ENCODE data around the gene HMOX1.

The HMOX1 gene

DNA sequence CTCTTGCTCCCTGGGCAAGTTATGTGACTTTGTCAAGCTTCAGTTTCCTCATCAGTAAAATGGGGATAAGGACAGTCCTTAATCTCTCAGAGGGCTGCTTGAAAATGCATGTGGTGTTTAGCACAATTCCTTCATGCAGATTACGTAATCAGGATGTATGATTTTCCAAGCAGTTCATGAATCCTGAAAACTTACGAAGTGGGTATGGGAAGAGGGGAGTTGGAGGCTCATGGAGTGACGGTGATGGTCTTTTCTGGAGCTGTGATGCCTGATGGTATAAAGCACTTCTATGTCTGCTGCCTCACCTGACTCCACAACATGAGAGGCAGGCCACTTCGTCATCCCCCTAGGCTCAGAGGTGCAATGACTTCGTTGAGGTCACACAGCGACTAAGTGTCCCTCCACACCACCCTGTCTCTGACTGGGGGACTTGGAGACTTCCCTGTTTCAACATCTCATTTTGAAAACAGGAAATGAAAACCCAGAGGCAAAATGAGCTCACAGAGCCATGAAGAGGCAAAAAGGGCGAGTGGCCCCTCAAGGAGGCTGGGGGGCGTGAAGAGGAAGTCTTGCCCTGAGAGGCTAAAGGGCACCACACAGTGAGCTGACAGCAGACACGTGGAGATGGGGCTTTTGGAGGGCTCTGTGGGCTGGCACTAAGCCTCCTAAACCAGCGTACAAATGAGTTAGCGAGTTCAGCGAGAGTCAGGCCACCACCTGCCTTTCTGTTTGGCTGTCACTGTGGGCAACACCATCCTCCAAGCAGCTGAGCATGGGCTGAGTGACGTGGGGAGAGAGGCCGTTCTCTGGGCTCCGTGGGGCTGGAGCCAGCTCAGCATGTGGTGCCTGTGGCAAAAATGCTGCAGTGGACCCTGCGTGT lies 29.1 kb downstream of the HMOX1 start:
- DNase-seq, result no peak

DNA sequence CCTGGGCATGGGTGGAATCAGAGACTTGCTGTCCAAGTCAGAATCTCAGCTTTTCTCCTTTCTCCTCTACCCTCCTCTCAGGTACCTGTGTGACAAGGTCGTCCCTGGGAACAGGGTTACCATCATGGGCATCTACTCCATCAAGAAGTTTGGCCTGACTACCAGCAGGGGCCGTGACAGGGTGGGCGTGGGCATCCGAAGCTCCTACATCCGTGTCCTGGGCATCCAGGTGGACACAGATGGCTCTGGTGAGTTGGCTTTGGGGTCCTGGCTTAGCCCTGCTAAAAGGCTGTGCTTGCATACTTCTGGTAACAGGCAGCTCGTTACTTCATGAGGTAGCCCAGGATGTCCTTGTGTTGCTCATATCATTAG lies 29.8 kb downstream of the HMOX1 start:
- no peak for DNase-seq

DNA sequence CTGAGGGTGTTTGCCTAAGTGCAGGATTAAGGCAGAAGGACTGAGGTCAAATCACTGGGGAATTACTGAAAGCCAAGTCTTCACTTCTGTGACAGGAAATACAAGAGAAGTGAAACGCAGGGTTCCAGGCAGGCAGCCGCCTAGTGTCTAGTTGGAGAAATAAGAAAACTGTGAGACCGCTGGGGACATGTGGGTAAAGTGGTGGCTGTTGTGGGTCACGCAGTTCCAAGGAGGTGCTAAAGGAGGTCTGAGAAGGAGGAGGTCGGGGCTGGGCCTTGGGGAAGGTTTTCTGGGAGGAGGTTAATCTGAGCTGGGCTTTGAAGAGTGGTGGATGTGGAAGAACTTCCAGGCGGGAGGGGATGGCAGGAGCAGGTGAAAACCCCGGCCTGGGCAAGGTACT lies 30.2 kb downstream of the HMOX1 start:
- no peak for DNase-seq

DNA sequence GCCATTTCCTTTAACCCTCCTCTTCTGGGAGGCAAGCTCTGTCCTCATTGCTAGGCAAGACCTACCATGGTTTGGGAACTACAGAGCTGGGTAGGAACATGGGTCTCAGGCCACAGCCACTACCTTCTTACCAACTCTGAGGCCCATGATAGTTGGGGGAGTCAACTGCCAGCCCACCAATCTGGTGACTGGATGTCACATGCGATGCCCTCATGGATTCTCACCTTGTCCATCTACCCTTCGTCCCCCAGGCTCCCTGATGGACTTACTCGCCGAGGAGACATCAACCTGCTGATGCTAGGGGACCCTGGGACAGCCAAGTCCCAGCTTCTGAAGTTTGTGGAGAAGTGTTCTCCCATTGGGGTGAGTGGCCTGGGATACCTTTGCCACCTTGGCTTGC lies 32.7 kb downstream of the HMOX1 start:
- DNase-seq, result no peak

DNA sequence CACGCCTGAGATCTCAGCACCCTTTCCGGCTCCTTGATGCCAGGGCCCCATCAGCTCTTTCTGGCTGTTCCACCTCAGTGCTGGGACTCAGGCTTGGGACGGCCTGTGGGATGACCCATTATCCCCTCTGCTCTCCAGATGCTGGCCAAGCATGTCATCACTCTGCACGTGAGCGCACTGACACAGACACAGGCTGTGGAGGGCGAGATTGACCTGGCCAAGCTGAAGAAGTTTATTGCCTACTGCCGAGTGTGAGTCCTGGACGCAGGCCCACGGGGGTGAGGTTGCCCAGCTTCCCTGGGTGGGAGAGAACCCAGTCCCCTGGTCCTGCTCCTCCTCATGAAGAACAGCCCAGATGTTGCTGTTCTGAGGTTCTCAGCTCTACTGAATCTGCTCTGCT lies 36.7 kb downstream of the HMOX1 start:
- no peak for DNase-seq

DNA sequence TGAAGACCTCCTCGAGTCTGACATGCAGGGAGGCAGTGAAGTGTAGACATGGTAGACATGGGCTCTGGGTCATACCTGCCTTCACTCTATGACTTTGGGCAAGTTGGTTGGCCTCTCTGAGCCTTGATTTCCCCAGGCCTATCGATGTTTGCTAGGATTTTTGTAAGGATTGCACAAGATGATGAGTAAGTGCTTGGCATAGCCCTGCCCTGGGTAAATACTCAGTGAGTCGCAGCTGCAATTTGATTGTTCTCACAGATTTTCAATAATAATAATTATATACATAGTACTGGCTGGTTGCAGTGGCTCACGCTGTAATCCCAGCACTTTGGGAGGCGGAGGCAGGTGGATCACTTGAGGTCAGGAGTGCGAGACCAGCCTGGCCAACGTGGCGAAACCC lies 37.2 kb downstream of the HMOX1 start:
- no peak for DNase-seq

DNA sequence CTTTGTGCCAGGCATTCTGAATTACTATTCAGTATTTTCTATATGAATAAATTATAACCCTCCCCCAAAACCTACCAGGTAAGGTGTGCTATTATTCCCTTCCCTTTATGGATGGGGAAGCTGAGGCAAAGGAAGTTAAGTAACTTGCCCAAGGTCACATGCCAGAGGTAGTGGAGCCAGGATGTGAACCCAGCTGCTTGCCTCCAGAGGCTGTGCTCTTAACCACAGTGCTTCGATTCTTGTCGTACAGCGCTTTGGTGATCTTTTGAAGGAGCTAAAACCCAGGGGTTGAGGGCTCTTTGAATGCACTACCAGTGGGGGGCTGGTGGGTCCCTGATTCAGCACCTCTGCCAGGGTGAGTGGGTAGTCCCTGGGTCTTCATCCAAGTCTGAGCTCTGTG lies 37.8 kb downstream of the HMOX1 start:
- DNase-seq, result no peak

DNA sequence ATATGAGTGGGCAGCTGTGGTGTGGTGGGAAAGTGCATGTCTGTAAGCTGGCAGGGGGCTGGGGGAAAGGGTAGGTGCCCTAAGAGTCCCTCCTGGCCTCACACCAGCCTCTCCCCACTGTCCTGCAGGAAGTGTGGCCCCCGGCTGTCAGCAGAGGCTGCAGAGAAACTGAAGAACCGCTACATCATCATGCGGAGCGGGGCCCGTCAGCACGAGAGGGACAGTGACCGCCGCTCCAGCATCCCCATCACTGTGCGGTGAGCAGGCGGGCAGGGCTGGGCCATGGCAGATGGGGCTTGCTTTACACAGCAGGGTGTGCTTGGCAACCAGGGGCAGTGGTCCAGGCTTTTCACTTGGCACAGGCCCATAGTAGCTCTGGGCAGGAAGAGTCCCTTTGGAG lies 38.9 kb downstream of the HMOX1 start:
- no peak for DNase-seq

DNA sequence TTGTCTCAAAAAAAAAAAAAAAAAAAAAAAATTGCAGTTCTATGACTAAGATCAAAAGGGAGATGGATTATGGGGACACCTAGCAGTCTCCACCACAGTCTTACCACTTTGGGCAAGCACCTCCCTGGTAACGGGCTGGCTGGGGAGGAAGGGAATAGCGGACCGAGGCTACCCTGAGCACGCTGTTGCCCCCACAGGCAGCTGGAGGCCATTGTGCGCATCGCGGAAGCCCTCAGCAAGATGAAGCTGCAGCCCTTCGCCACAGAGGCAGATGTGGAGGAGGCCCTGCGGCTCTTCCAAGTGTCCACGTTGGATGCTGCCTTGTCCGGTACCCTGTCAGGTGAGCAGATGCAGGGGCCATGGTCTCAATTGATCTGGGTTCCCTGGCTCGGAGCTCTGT lies 40.2 kb downstream of the HMOX1 start:
- DNase-seq, result no peak

DNA sequence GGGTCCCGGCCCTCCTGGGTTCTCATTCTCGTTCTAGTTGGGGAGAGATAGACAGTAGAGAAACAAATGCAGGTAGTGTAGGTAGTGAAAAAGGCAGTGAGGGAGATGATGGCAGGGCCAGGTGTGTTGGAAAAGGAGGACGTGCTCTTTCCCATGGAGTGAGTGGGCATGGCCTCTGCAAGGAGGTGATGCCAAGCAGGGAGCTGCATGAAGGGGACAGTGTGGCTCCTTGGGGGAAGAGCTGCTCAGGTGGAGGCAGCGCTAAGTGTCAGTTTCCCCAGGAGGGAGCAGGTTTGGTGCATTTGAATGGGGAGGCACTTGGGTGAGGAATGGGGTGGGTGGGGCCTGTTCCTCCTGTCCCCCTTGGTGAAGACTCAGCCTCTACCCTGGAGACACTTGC lies 41.2 kb downstream of the HMOX1 start:
- no peak for DNase-seq

DNA sequence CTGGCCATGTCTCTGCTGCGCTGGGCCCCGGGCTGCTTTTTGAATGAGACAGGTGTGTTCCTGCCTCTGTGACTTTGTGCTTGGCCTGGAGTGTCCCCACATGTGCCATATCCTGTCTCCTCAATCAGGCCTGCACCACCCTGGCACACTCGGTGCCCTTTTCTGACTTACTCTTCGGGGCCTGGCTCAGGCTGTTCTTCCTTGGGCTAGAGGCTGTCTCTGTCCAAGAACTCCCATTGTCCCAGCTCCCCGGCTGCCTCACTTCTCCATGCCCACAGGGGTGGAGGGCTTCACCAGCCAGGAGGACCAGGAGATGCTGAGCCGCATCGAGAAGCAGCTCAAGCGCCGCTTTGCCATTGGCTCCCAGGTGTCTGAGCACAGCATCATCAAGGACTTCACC lies 42.0 kb downstream of the HMOX1 start:
- no peak for DNase-seq

DNA sequence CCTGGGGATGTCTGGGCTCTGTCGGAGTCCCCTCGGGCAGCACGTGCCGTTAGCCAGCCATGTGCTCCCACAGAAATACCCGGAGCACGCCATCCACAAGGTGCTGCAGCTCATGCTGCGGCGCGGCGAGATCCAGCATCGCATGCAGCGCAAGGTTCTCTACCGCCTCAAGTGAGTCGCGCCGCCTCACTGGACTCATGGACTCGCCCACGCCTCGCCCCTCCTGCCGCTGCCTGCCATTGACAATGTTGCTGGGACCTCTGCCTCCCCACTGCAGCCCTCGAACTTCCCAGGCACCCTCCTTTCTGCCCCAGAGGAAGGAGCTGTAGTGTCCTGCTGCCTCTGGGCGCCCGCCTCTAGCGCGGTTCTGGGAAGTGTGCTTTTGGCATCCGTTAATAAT lies 43.2 kb downstream of the HMOX1 start:
- no peak for DNase-seq

DNA sequence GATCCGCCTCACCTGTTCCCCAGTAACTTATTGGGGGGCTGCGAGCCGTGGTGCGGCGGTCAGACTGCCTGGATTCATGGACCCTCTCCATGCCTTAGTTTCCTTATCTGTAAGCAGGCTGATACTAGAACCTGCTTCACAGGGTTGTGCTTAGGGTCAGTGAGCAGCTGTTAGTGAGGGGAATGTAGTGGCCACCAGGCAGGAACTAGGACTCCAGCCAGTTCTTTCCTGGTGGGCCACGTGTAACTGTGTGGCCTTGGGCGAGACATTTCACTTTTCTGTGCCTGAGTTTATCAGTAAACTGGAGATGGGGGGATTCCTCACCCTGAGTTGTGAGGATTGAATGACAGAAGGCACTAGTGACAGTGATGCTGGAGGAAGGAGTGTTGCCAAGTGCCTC lies 43.9 kb downstream of the HMOX1 start:
- no peak for DNase-seq

DNA sequence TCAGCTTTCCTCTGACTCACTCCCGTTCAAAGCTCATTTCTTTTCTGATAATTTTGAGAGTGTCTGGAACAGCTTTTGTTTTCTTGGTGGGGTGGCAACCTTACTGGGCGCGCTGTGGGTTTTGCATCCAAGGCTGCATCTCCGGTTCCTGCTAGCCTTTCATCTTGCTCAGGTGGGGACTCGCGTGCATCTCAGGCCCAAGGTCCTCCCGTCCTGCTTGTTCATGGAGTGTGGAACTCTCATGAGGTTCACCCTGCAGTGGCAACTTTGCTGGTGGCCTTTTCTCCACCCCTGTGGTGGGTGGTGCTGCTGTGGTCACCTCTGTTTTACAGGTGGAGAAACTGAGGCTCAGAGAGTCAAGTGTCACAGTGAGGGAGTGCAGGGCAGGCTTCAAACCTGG lies 44.6 kb downstream of the HMOX1 start:
- no peak for DNase-seq

DNA sequence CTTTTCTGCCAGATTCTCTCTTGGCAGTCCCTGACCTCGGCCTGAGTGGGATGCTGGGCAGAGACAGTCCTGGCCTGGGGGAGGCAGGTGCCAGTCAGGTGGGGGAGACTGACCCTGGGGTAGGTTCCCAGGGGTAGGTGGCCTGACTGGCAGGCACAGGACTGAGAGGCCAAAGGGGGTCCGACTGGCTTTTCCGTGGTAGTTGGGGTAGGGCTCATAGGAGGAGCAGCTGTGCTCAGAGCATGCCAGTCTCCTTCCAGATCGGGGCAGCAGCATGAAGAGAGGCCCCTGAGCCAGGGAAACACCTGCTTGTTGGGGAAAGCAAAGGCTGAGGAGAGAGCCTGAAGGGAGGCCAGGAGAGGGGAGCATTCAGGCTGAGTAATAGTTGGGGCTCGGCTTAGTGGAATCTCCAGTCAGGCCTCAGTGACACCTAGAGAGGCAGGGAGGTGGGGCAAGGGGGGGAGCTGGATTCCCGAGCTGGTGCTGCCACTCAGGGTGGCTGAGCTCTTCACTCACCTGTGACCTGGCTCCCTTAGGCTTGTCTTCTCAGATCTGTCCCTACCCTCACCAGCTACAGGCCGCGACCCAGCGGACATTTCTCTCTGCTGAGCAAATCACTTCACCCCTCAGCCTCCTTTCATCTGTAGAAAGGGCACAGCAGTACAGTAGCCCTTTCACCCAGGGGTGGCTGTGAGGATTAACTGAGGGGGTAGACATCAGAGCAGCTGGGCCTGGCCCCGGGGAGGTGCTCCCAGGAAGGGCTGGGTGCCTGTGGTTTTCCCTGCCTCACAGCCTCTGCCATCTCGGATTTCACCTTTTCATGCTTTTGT lies 45.3 kb downstream of the HMOX1 start:
- no peak for DNase-seq

DNA sequence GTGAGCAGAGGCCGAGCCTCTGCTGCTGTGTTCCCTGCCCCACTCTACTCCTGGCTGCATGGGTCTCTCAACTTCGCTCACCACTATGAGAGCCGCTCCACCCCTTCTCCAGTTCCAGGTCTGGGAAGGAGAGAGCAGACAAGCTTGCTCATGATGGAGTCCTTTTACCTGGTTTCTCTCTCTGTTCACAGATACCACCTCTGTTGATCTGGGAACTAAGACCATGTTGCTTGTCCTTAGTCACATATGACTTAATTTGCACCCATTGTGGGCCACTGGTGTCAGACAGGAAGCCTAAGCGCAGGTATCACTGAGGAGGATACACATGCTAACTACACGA lies 45.9 kb downstream of the HMOX1 start:
- no peak for DNase-seq

DNA sequence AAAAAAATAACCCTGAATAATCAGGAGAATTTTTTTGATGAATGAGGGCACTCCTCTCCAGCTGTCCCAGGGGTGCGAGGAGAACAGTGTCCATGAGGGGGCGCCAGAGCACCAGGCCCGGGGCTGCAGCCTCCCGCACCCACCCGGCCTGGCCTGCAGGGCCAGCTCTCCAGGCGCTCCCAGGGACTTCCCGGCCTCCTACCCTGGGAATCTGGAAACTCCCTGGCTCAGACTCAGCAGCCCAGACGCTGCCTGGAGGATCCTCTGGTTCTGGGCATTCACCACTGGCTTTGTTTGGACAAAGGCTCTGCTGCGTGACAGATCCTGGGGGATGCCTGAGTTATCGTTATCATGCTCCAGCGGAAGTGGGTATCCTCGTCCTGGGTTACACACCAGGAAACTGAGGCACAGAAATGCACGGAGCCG lies 50.0 kb downstream of the HMOX1 start:
- peak; percentile 46 for DNase-seq

DNA sequence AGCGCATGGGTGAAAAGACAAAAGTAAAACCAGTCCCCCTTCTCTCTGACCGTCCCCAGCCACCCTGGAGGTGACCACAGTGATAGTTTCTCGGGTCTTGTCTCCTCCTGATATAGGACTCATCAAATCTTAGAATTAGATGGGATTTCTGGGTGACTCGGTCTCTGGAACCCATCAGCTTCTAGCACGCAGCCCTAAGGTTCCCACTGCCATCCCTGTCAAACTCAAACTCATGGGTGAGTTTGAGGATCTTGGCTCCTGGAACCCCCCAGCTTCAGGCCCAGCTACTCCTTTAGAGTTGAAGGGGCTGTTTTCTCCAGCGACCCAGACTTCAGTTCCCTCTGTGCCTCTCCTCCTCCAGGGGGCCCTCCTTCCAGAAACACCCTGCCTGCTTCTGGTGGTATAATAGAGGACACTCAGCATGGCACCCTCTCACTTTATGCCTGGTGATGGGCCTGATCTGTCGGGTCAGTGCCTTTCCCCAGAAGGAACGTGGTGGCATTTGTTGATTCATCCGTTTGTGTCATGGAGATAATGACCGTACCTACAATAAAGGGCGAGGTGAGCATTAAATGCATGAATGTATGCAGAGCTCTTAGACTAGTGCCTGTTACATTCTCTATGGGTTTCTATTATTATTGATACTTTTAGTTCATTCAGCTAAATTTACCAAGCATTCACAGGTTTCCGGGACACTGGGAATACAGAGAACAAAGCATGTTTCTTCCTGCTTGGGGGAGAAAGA lies 50.8 kb downstream of the HMOX1 start:
- no peak for DNase-seq

DNA sequence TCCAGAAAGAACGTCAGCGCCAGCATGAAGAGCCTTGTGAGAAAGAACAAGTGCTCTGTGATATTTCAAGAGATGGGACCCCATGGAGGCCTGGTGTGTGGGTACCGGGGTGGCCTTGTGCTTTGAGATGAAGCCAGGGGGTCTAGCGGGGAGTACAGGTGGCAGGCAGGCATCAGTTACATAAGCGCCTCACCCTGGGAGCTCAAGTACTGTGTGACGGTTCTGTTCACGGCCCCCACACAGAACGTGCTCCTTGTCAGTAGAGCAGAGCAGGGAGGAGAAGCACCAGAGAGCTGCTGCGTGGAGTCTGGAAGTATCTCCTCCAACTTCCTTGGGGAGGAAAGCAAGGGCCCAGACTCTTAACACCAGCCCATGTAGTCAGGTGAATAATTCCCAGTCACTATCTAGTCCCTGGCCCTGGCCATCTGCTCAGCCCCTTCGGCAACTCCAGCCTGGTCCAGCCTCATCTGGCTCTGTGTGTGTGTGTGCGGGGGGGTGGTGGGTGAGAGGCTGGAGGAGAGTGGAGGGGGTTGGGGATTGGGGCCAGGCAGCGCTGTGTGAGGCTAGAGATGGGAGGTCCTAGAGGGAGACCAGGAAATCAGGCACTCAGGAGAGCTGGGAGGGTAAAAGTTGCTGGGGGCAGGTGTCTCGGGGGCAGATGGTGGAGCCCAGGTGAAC lies 51.5 kb downstream of the HMOX1 start:
- no peak for DNase-seq

DNA sequence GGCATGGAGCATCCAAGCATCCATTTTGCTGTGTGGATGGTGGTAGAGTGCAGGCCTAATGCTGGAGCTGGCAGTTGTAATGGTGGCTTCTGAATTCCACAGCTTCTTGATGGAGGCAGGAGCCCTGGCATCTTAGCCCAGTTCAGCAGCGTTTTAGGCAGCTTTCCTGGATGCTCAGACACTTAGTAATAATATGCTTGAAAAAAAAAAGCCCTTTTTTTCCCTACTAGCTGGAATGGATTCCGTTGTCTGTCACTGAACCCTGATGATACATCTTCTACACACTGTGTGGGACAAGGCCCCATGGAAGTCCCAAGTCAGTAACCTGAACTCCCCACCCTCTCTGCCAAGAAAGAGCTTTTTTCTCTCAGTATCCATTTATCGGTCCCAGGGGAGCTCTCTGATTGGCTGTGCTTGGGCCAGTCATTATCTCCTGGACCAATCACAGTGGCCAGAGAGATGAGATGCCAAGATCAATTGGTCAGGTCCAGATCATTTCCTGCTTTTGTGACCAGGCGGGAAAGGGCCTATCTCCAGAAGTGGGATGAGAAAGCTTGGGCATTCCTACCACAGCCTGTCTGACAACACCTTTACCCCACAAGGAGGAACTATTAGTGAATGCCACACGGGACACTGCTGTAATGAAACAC lies 53.3 kb downstream of the HMOX1 start:
- no peak for DNase-seq

DNA sequence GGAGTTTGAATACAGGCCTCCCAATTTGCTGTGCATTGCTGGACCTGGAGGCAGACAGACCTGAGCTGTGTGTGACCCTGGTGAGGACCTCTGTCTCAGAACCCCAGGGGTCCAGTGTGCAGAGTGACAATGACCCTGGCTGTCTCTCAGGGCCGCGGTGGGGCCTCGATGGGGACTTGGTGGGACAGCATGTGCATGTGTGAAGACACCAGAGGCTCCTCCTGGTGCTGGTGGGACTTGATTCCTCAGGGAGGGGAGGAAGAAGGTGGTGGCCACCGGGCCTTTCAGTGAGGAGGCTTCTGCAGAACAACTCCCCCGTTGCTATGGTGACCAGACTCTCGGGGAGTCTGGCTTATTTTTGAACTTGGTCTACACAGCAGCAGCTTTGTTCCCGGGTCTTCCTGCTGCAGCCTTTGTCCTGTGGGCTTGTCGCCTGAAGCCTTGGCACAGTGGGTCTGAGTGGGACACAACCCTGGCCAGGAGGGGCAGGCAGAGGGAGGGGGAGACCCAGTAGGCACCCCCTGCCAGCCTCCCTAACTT lies 54.4 kb downstream of the HMOX1 start:
- DNase-seq, result no peak

DNA sequence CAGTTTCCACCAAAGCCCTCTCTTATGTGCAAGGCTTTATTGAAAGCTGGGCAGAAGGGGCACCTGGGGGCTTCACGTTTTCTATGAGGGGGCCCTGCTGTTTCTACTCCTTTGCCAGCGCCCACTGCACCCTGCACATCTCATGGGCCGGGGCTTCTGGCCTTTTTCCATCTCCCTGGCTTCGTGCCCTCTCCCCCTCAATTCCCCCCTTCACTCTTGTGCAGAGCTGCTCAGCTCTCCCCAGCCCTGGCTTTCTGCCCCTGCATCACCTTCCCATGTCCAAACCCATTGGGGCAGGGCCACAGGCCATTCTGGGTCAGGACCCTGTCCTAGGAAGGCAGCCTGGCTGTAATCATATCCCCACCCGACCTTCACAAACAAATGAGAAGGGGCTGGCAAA lies 55.5 kb downstream of the HMOX1 start:
- no peak for DNase-seq
